Tibial nerve (tissue), 4 donors: ENCODE measurements around the gene GTF2H3. TPM values are rescaled to one million over a fixed set of nuclear protein-coding genes. Genes with fewer than 3 reads are reported as not detected.

Source experiments
- DNase-seq, 2 donors: peaks; one replicate each; pipeline ENCODE4 v3.0.0-alpha.2; 2019; ENCODE audit warnings: low spot score in 2 of 2
- H3K27ac ChIP-seq, 4 donors: fragments of 200-600 bp; sonication (generic) in 3 of 4; one replicate each; pipeline ENCODE4 v1.5.1; 2017 to 2019; ENCODE audit warnings: mild to moderate bottlenecking in 1 of 4
- H3K27me3 ChIP-seq, 2 donors: fragments of 200-600 bp; sonication (generic) in 1 of 2; one replicate each; pipeline versions ENCODE4 v1.5.1 to v1.6.0; 2017 to 2019
- H3K36me3 ChIP-seq, 3 donors: fragments of 200-600 bp; sonication (generic); one replicate each; pipeline ENCODE4 v1.5.1; 2018 to 2019
- H3K4me1 ChIP-seq, 4 donors: fragments of 200-600 bp; sonication (generic) in 3 of 4; one replicate each; pipeline ENCODE4 v1.5.1; 2017 to 2019
- H3K4me3 ChIP-seq, 4 donors: fragments of 200-600 bp; sonication (generic) in 3 of 4; one replicate each; pipeline ENCODE4 v1.5.1; 2017 to 2019; ENCODE audit warnings: mild to moderate bottlenecking in 1 of 4, moderate library complexity in 1 of 4
- H3K9me3 ChIP-seq, 4 donors: fragments of 200-600 bp; sonication (generic) in 3 of 4; one replicate each; pipeline ENCODE4 v1.5.1; 2017 to 2019
- CTCF ChIP-seq, 5 experiments: fragments of 200-600 bp in 3 of 5; fragments of 450-650 bp in 2 of 5; sonication (generic) in 3 of 5; IDR thresholded peaks; one replicate each; pipeline ENCODE4 v1.5.1; 2016 to 2019; ENCODE audit warnings: antibody characterized with exemption in 5 of 5, mild to moderate bottlenecking in 3 of 5, moderate library complexity in 2 of 5
- EP300 ChIP-seq, 2 donors: sonication (generic); formaldehyde crosslinking; IDR thresholded peaks; one replicate each; pipeline ENCODE4 v1.6.1; 2017; ENCODE audit warnings: antibody characterized with exemption in 2 of 2, mild to moderate bottlenecking in 1 of 2
- POLR2A ChIP-seq, 2 donors: fragments of 450-650 bp; IDR thresholded peaks; one replicate each; pipeline ENCODE4 v1.6.1; 2017; ENCODE audit warnings: antibody characterized with exemption in 2 of 2, mild to moderate bottlenecking in 2 of 2, moderate library complexity in 2 of 2
- WGBS, 2 donors: methylation state at CpG; one replicate each; pipeline ENCODE4 v1.1.5; 2018; 5-methylcytosine and 5-hydroxymethylcytosine counted together
- total RNA-seq, 4 donors: library from RNA; depleted of rRNA; stranded (reverse); fragments of >200 nt; gene quantifications; one replicate each; pipeline ENCODE4 v1.1.0, GENCODE V29; 2016

The GTF2H3 gene
- total RNA-seq, 4 donors from 2014 or later = 17.7 to 33.5 (median 22.0) TPM

GRCh38 chr12:123678981-123679380 is 45.4 kb downstream of the GTF2H3 start:
- Histone ChIP-seq H3K4me3 (no peak overlapping the region), H3K27me3 (no peaks in the 10 kb centered on the region), H3K36me3 (peaks cover 0 to 97% (median 5%) of the 10 kb centered on the region in 3 donors), H3K4me1 (no peaks in the 10 kb centered on the region), H3K9me3 (no peaks in the 10 kb centered on the region), H3K27ac (no peak overlapping the region)
- DNase-seq = no peak
- TF ChIP-seq CTCF (IDR thresholded peaks at IDR 0.05) (no peak), EP300 (IDR thresholded peaks at IDR 0.05) (no peak), POLR2A (IDR thresholded peaks at IDR 0.05) (no peak)
- 93 to 97% methylated on average over 10 of the region's 10 CpGs for WGBS, 2 donors

GRCh38 chr12:123681605-123682004 is 48.0 kb downstream of the GTF2H3 start:
- no peaks in the 10 kb centered on the region for H3K4me1 ChIP-seq
- no peaks in the 10 kb centered on the region for H3K9me3 ChIP-seq
- H3K4me3 ChIP-seq = no peak overlapping the region
- H3K27ac ChIP-seq = no peak overlapping the region
- H3K27me3 ChIP-seq = no peaks in the 10 kb centered on the region
- peaks cover 0 to 98% (median 5%) of the 10 kb centered on the region in 3 donors for H3K36me3 ChIP-seq
- WGBS, 2 donors = 65 to 80% methylated on average over 2 of the region's 2 CpGs
- TF ChIP-seq POLR2A (IDR thresholded peaks at IDR 0.05) = no peak
- TF ChIP-seq EP300 (IDR thresholded peaks at IDR 0.05) = no peak
- no peak for TF ChIP-seq CTCF (IDR thresholded peaks at IDR 0.05)
- no peak for DNase-seq

- TF ChIP-seq EP300 (IDR thresholded peaks at IDR 0.05) = no peak
- TF ChIP-seq CTCF (IDR thresholded peaks at IDR 0.05) = no peak
- H3K27me3 ChIP-seq = no peaks in the 10 kb centered on the region
- no peaks in the 10 kb centered on the region for H3K9me3 ChIP-seq
- peaks cover 0 to 98% (median 5%) of the 10 kb centered on the region in 3 donors for H3K36me3 ChIP-seq
- no peak for DNase-seq
- H3K4me3 ChIP-seq = no peak overlapping the region
- no peak overlapping the region for H3K27ac ChIP-seq
- no peaks in the 10 kb centered on the region for H3K4me1 ChIP-seq
- 78 to 83% methylated on average over 3 of the region's 3 CpGs for WGBS, 2 donors
These were observed 50.3 kb downstream of the GTF2H3 start for GRCh38 chr12:123683964-123684363.

GRCh38 chr12:123686636-123687190 is 53.1 kb downstream of the GTF2H3 start:
- 82 to 88% methylated on average over 18 of the region's 18 CpGs for WGBS, 2 donors

GRCh38 chr12:123690191-123690840 is 56.7 kb downstream of the GTF2H3 start:
- DNase-seq = no peak
- no peak for TF ChIP-seq POLR2A (IDR thresholded peaks at IDR 0.05)
- no peak for TF ChIP-seq CTCF (IDR thresholded peaks at IDR 0.05)
- no peak for TF ChIP-seq EP300 (IDR thresholded peaks at IDR 0.05)
- no peak overlapping the region for H3K4me3 ChIP-seq
- no peaks in the 10 kb centered on the region for H3K4me1 ChIP-seq
- peaks cover 0 to 98% (median 0%) of the 10 kb centered on the region in 3 donors for H3K36me3 ChIP-seq
- H3K27me3 ChIP-seq = no peaks in the 10 kb centered on the region
- no peaks in the 10 kb centered on the region for H3K9me3 ChIP-seq
- no peak overlapping the region for H3K27ac ChIP-seq
- WGBS, 2 donors = 87 to 89% methylated on average over 8 of the region's 8 CpGs

More at GRCh38 chr12:123686636-123687190, 53.1 kb downstream of the GTF2H3 start:
- no peak for DNase-seq
- no peaks in the 10 kb centered on the region for H3K4me1 ChIP-seq
- H3K27ac ChIP-seq = no peak overlapping the region
- peaks cover 0 to 100% (median 0%) of the 10 kb centered on the region in 3 donors for H3K36me3 ChIP-seq
- H3K27me3 ChIP-seq = no peaks in the 10 kb centered on the region
- H3K4me3 ChIP-seq = no peak overlapping the region
- no peaks in the 10 kb centered on the region for H3K9me3 ChIP-seq
- TF ChIP-seq EP300 (IDR thresholded peaks at IDR 0.05) = no peak
